HG03521 (cell line): ENCODE results near the gene RGS1.

Source experiments
- ATAC-seq: cut with Tn5 transposase; IDR thresholded peaks from one replicate; pipeline ENCODE4 v1.9.1; 2021; ENCODE audit warnings: mild to moderate bottlenecking, moderate library complexity; ENCODE audit not compliant: unreplicated experiment

RGS1 gene

GRCh38 chr1:192580351-192580962, 4.9 kb downstream of the RGS1 start:
- ATAC-seq, result no peak

DNA sequence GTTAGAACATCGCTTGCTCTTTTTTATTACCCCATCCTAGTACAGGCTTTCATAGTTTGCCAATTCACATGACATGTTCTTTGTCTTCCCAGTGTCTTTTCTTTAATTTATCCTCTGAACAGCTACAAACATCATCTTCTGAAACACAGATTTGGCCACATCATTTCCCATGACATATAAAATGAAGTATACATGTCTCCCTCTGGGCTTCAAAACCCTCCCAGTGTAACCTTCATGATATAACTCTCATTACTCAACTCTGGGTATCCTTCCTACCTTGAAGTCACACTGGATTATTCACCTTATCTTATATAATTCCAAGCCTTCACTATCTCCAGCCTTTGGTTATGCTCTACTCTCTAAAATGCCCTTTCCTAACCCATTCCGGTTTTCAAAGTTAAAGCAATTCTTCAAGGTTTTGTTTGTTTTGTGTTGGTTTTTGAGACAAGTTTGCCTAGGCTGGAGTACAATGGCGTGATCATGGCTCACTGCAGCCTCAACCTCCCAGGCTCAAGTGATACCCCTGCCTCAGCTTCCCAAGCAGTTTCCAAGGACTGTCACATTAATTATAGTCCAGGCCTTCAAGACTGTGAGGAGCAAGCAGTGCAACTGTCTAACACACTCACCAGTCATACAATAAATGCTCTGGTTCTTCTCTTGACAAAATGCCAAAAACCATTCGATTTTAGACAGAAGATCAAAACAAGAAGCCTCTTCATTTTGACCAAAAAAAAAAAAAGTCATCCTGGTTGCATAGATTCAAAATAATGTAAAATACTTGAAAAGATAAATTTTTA, 5.8 kb downstream of the RGS1 start:
- ATAC-seq, result no peak

DNA sequence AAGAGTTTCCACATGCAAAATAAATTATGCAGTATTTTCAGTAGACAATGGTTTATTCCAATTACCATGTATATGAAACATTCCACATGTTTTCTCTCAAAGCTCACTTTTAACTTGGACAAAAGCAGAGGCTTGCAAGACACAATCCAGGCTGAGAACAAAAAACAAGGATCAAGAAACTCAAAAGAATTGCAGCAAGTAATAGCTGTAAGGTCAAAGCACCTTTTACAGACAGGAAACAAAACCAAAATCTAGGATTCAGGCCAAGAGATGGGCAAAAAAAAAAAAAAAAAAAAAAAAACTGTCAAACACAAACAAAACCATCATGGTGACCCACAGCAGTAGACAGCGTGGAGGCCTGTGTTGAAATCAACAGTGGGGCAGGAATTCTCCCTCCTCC, 9.3 kb downstream of the RGS1 start:
- no peak for ATAC-seq

GRCh38 chr1:192587386-192588266, 12.1 kb downstream of the RGS1 start:
- ATAC-seq, result no peak

- no peak for ATAC-seq
Observed at GRCh38 chr1:192588546-192588945, 13.0 kb downstream of the RGS1 start.

DNA sequence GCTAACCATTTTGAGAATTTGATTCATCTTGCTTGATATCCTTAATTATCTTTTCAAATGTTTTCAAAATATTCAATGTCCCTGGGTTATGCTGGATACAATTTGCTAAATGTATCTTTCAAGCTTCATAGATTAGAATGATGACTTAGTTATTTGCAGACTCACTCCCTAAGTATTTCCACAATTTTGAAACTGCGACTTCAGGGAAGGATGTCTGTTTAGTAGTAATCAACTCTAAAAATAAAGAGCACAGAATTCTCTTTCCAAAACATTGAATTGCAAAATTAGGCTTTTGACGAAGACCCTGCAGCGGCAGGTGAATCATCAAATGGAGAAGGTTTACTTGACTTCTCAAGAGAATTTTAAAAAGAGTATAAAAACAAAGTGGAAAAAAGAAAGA, 14.2 kb downstream of the RGS1 start:
- ATAC-seq, result no peak

DNA sequence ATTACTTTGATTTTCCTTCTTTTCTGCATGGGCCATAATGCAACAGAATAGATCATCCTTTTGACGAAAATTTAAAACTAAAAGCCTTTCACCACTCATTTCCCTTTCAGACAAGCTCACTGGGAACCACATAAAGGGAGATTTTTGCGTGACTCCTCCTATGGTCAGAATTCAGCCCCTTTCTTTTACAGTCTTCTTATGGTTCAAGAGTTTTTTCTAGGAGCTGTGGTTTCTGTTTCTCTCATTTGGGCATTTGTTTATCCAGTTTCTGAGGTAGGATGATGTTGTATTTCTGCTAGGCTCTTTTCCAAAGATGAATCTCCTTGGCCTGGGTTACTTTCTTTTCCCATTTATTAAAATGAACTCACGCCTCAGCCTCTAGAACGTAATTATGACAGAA, 16.9 kb downstream of the RGS1 start:
- ATAC-seq, result no peak

DNA sequence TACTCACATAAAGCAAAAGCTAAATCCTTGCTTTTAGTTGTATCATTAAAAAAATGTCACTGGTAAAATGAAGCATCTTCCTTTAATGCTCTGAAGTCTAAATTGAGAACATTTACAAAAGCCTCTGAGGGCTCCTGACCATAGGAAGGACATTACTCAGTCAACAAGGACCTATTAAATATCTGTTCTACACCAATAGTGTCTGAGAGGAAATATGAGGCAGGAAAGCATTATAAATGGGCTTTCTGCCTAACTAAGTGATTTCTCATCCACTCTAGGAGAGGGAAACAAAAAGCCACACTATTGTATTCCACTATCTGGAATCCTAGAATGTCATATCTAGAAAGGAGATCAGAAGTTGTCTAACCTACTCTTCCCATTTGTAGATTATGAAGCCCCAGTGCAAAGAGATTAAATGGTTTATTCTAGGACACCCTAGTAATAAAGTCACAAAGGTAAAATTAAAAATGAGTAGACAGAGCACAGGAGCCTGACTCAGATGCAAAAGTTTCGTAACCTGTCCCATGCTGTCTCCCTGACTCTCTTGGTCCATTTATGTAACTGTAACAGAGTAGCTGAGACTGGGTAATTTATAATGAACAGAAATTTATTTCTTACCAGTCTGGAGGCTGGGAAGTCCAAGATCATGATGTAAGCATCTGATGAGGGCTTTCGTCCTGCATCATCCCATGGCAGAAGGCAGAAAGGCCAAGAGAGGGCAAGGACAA, 17.6 kb downstream of the RGS1 start:
- ATAC-seq, result no peak

GRCh38 chr1:192595299-192595698, 19.7 kb downstream of the RGS1 start:
- no peak for ATAC-seq

- ATAC-seq, result no peak
Observed at GRCh38 chr1:192598589-192598988, 23.0 kb downstream of the RGS1 start.

DNA sequence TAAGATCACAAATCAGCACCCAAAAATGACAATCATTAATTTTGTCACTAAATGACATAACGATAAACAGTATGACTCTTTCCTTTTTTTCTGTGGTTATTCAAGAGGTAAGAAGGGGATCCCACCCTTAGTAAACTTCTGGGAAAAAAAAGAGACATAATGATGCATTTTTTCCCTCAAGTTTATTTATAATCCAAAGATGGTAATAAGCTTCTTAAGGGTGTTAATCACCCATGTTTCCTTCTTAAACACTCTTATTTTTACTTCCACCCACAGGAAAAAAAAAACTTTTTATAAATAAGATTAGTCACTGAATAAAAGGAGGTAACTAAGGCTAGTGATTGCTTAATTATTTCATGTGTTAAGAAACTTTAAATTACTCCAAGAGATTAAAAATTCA, 24.7 kb downstream of the RGS1 start:
- ATAC-seq, result no peak

GRCh38 chr1:192601143-192601542, 25.6 kb downstream of the RGS1 start:
- ATAC-seq, result peak; percentile 37

- no peak for ATAC-seq
Observed at GRCh38 chr1:192601567-192601966, 26.0 kb downstream of the RGS1 start.

GRCh38 chr1:192602757-192603156, 27.2 kb downstream of the RGS1 start:
- ATAC-seq, result peak; percentile 27

DNA sequence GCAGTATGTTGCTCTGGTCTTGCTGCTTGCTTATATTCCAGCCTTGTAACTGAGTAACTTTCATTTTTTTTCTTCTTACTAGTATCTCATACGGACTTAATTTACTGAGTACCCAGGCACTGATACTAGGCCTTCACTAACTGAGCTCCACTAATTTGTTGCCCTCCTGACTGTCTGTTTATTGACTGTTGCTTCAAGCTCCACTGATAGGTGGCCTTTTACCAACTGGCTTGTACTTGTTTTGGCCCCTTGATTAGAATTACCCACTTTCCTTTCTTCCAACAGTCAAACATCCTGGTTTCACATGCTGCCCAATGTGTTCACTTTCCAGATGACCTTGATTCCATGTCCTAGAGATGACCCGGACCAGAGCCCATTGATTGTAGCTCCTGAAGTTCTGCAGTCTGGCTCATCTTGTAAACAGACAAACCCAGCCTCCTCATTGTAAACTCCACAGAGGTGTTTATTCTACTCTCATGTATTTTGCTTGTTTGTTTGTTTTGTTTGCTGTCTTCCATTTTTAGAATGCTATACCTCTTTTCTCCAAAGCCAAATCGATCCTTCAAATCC, 27.7 kb downstream of the RGS1 start:
- ATAC-seq, result no peak

DNA sequence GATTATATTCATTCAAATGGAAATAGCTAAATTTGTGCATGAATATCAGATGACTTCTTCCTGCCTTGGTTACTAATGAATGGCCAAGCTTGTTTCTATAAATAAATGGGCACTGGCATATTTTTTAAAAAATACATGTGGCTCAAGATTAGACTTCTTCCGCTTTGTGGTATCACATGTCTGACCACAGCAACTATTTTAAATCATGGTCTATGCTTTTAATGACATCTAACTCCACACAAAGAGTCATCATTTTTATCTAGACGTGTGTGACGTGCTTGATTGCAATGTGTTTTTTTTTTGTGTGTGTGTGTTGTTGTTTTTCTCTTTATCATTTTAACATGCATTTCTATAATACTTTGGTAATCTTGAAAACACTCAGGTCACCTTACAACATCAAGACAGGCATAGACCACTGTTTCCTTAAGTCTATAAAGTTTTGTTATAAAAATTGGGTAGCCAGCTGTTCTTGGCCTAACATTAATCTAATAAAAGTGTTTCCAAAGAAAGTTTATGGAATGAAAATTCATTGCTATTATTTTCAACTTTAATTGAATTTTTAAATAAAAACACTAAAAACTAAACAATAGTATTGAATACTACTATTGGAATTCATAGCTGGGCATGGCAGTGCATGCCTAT, 29.5 kb downstream of the RGS1 start:
- no peak for ATAC-seq

DNA sequence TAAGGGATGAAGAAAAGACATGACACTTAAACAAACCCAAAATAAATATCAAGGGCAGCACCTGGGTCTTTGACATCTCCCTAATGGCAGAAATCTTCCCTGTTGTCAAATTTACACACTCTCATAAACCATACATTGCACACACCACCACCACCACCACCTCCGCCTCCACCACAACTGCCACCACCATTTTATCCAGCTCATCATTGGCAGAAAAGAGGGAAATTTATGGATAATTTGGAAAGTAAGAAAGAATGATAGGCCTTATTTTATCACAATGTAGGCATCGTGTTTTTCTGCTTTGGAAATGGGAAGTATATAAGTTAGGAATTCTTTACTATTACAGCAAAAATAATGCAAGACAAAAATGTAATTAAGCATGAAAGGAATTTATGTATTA, 33.1 kb downstream of the RGS1 start:
- ATAC-seq, result no peak

DNA sequence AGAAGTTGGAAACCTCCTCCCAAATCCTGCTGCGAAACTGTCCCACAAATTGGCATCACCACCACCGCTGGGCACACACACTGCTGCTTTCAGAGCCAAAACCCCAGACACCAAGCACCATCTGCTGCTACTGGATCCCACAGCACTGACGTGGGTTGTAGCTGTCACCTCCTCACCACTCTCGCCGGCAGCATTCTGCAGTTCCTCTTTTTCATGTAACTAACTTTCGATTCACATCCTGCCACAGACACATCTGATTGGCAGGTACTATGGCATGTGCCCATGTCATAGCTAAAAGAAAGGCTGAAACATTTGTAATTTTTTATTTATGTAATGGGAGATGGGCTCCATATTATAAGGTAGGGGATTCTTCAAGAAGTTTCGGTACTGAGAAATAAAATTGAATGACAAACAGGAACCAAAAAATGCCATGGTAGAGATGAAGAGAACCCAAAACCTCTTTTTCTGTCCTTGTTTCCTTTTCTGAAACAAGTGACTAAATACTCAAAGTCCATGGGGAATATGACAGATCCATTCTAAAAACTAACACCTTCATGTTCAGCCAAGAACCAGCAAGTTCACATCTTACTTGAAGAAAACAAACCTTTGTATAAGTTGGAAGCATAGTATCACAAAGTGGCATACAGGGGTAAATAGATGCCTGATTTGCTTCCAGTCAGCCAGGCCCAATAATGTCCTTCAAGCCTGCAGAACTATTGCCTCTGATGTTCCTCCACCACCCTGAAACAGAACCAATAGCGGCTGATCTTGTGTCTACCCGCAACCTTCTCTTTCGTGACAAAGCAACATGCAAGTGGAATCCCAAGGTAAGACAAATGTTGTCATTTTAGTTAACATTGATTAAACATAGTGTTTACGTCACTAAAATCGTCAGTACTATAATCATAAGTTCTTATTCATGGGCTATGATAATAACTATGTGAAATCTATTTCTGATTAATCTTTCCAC, 33.8 kb downstream of the RGS1 start:
- peak; percentile 99 for ATAC-seq
